Hepatic stellate cell (primary cell): ENCODE data around the gene WNT2B.
"Not testable (repeated sequence)": the region's sequence is repeated elsewhere in the genome, so short reads cannot be mapped to it uniquely, and the experiment has no call there.

Source experiments
- DNase-seq: peaks from one replicate; pipeline ENCODE4 v3.0.0; 2011; ENCODE audit warnings: low spot score

Gene WNT2B

DNA sequence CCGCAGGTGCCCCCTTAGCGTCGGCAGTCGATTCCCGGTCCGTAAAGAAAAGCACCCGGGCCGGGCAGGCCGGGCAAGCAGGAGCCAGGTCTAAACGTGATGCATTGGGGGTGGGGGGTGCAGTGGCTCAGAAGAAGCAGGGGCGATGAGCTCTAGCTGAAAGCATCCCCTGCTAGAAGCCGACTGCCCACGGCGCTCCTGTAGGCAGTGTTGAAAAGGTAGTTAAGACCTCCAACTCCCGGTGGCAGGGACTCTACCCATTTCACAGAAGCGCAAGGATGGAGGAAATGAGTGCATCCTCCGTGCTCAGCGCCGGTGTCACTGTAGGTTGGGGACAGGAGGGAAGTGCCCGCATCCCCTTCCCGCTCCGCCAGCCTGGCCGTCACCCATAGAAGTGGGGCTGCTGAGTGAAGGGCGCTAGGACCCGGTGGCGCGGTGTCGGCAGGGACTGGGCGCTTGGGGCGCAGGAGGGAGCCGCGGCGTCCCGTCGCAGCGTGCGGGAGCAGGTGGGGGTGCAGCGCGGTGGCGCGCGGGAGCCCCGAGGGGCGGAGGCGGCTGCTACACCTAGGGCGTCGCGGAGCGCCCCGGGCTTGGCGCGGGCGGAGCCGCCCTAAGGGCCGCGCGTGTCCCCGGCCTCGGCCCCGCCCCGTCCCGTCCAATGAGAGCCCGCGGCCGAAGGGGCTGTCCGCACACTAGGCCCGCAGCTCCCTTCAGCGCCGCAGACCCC, at the start of gene WNT2B:
Gene WNT2B (plus strand): TSS at position 688 of the 727 bp plus-strand sequence. CDS start 298 bp downstream, outside the sequence.
- DNase-seq, result peak; percentile 49

GRCh38 chr1:112460615-112461014, 48.1 kb upstream of the WNT2B start:
- no peak for DNase-seq

DNA sequence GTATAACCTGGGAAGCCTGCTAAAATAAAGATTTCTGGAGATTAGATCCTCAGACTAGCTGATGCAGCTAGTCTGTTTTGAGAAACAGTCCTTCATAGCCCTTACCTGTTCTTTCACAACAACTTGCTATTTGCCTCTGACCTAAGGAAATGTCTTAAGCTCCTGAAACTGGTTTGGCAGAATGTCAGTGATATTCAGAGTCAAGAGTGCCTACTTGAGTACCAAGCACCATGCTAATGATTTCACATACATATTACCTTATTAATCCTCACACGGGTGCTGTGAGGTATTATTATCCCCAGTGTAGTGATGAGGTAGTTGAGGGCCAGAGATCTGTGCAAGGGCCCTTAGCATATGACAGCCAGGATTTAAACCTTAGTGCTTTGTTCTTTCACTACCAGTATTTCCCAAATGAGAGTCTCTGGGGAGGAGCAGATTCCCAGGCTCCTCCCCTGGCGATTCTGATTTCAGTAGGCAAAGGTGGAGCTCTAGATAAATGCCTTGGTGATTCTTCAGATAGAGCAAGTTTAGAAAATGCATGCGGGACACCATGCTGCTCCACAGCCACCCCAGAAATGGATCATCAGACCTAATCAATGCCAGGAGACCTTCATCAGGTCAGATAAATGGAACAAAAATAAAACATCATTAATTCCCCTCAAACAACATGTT, 47.4 kb upstream of the WNT2B start:
- no peak for DNase-seq

GRCh38 chr1:112462953-112463279, 45.8 kb upstream of the WNT2B start:
- DNase-seq, result no peak

- no peak for DNase-seq
These were observed 44.3 kb upstream of the WNT2B start for GRCh38 chr1:112464501-112464900.

- DNase-seq, result peak; percentile 29
These were observed 43.6 kb upstream of the WNT2B start for GRCh38 chr1:112465122-112465521.

- peak; percentile 72 for DNase-seq
These were observed 42.6 kb upstream of the WNT2B start for GRCh38 chr1:112466078-112466660.

GRCh38 chr1:112470324-112470723, 38.4 kb upstream of the WNT2B start:
- DNase-seq, result not testable (repeated sequence)

DNA sequence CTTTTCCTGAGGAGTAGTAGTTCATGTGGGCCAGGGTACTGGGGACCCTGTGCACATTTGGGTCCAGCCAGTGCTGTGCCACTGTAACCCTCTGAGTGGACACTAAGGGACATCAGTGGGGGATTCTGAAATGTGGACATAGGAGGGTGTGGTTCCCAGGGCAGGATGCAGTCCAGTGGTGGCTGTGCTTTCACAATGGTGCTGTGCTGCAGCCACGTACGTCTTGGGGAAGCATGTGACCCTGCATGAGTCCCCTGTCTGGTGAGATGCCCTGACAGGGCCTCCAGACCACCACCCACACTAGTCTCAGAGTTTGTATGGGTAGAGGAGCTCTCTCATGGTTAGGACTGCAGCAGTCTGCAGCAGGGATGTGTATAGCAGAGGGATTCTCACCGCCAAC, 37.8 kb upstream of the WNT2B start:
- no peak for DNase-seq

DNA sequence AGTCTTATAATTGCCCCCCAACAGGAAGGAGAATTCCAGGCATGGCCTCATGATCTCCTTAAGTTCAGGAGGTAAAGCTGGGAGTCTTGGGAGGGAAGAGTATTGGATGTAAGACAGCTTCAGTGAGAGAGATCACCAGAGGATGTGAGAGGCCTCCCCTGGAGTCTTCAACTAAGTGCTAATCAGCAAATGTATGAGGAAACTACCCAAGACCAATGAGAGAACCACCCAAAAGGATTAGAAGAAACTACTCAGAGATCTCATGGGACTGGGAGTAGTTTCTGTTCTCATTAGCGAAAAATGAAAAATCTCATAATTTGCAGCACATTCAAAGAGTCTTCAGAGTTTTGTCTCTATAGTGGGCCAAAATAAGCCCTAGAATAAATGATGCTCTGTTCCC, 36.6 kb upstream of the WNT2B start:
- DNase-seq, result no peak

- no peak for DNase-seq
These were observed 31.2 kb upstream of the WNT2B start for GRCh38 chr1:112477550-112477949.

GRCh38 chr1:112478314-112478713, 30.5 kb upstream of the WNT2B start:
- DNase-seq, result no peak

GRCh38 chr1:112486063-112486462, 22.7 kb upstream of the WNT2B start:
- not testable (repeated sequence) for DNase-seq

GRCh38 chr1:112487686-112488085, 21.1 kb upstream of the WNT2B start:
- DNase-seq, result not testable (repeated sequence)

DNA sequence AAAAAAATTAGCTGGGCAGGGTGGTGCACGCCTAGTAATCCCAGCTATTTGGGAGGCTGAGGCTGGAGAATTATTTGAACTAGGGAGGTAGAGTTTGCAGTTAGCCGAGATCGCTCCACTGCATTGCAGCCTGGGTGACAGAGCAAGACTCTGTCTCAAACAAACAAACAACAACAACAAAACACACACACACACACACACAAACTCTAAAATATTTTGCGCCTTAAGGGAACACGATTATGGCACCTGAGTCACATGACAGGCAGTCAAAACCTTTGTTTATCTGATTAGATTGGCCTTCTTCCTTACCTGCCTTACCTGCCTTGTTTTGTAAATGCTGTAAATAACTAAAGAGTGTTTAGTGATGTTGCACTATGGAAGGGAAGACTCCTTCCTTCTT, 20.6 kb upstream of the WNT2B start:
- DNase-seq, result no peak

GRCh38 chr1:112492076-112492475, 16.7 kb upstream of the WNT2B start:
- no peak for DNase-seq

DNA sequence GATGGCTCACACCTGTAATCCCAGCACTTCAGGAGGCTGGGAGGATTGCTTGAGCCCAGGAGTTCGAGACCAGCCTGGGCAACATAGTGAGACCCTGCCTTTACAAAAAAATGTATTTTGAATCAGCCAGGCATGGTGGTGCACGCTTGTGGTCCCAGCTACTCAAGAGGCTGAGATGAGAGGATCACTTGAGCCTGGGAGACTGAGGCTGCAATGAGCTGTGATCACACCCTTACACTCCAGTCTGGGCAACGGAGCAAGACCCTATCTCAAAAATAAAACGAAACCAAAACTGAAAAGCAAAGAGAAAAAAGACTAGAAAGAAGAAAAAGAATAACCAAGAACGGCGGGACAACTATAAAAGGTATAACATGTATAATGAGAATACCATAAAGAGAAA, 15.4 kb upstream of the WNT2B start:
- DNase-seq, result no peak

- DNase-seq, result no peak
These were observed 12.5 kb upstream of the WNT2B start for GRCh38 chr1:112496290-112496689.

DNA sequence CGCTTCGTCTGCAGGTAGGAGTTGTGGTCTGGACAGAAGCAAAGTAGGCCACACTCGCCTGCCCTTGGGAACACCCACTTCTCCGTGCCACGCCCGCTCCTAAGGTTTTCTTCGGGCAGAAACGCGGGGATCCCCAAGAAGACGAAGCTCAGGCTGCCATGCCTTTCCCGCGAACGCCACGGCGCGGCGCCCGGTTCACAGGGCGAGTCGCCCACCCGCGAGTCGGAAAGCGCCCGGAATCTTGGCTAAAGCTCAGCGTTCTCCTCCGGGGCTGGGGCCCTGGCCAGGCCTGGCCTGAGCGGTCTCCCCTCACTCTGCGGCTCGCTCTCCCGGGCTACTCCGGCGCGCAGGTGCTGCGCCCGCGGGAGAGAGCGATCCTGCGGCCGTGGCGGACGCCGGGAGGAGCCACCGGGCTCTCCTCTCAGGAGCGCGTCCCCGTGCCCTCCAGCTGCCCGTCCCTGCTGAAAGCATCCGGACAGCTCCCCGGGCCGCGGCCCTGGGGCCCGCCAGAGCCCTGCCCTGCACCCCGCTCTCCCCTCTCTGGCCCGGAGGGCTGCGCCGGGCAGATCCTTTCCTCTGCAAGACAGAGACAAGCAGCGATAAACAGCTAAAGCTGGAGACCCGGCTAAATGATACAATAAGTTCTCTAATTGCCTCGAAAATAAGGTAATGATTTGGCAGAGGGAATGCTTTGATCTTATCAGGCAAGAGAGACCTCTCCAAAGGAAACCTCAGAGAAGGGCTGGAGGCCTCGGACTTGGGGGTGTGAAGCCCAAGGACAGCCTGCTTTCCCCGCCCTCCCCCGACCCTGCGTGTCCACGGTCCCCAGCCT, 6.7 kb upstream of the WNT2B start:
- peak; percentile 65 for DNase-seq

- DNase-seq, result no peak
These were observed 5.9 kb upstream of the WNT2B start for GRCh38 chr1:112502826-112503225.

DNA sequence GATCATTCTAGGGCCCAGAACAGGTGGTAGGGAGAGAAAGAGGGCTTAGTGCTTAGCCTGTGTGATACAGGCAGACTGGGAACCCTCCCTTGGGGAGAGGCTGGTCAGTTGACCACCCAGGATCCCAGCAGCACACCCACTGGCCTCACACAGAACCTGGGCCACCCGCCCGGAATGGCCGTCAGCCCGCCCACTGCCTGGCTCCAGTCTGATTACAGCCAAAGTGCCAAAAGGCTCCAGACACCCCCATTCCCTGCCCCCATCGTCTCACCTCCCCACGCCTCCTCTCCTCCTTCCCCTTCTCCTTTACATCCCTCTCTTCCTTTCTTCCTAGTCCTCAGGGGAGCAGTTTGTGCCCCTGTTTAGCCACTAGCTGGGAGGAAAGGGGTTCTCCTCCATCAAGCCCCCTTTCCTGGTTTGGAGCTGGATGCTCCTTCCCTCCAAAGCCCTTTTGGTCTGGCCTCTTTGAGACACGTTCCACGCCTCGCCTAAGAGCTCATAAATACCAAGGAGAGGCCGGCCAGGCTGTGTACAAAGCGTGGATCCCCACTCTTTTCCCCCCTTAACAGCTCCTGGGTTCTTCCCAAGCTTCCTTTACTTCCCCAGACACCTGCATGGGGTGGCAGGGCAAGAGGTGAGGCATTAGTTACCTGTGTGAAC, 4.6 kb upstream of the WNT2B start:
- no peak for DNase-seq
